Esophagus squamous epithelium (tissue), 5 donors: ENCODE results near the gene DDX28. TPM values are rescaled to one million over a fixed set of nuclear protein-coding genes. Genes with fewer than 3 reads are reported as not detected.

Source experiments
- DNase-seq: peaks from one replicate; lab custom pipeline; 2025; lab: John Stamatoyannopoulos, UW
- H3K27ac ChIP-seq, 4 donors: fragments of 200-600 bp; sonication (generic); one replicate each; pipeline ENCODE4 v1.5.1; 2016 to 2019; ENCODE audit warnings: mild to moderate bottlenecking in 1 of 4
- H3K27me3 ChIP-seq, 4 donors: fragments of 200-600 bp; sonication (generic); 1 replicate in 3 of 4; 2 replicates in 1 of 4; pipeline versions ENCODE4 v1.5.1 to v1.6.0; 2017 to 2021; ENCODE audit warnings: antibody characterized with exemption in 1 of 4
- H3K36me3 ChIP-seq, 3 donors: fragments of 200-600 bp; sonication (generic); one replicate each; pipeline ENCODE4 v1.5.1; 2016 to 2019
- H3K4me1 ChIP-seq, 3 donors: fragments of 200-600 bp; sonication (generic); one replicate each; pipeline ENCODE4 v1.5.1; 2017 to 2019
- H3K4me3 ChIP-seq, 4 donors: fragments of 200-600 bp; sonication (generic); 1 replicate in 3 of 4; 2 replicates in 1 of 4; pipeline ENCODE4 v1.5.1; 2016 to 2019; ENCODE audit warnings: mild to moderate bottlenecking in 2 of 4, moderate library complexity in 1 of 4
- H3K9me3 ChIP-seq, 3 donors: fragments of 200-600 bp; sonication (generic); one replicate each; pipeline ENCODE4 v1.5.1; 2016 to 2019
- CTCF ChIP-seq, 6 experiments: fragments of 450-650 bp in 4 of 6; fragments of 200-600 bp in 2 of 6; sonication (generic) in 2 of 6; IDR thresholded peaks; one replicate each; pipeline ENCODE4 v1.5.1; 2016 to 2019; ENCODE audit warnings: antibody characterized with exemption in 6 of 6, mild to moderate bottlenecking in 4 of 6, moderate library complexity in 4 of 6
- POLR2A ChIP-seq, 4 donors: fragments of 450-650 bp; IDR thresholded peaks; one replicate each; pipeline ENCODE4 v1.6.1; 2017; ENCODE audit warnings: antibody characterized with exemption in 4 of 4, mild to moderate bottlenecking in 4 of 4, moderate library complexity in 3 of 4
- WGBS, 2 donors: methylation state at CpG; one replicate each; pipeline ENCODE4 v1.1.5; 2018; 5-methylcytosine and 5-hydroxymethylcytosine counted together
- intact Hi-C: fragments of 100-400 bp; cut with DNase I; formaldehyde crosslinking; loops from one replicate; pipeline ENCODE4 v1.15.0; 2022
- total RNA-seq, 4 donors: library from RNA; depleted of rRNA; stranded (reverse); fragments of >200 nt; gene quantifications; one replicate each; pipeline ENCODE4 v1.1.0, GENCODE V29; 2016
- donor health status: DM: yes; HTN: yes; CAD: no.

DDX28 gene
- total RNA-seq, 4 donors from 2014 or later = 9.7 to 12.8 (median 11.6) TPM

DNA sequence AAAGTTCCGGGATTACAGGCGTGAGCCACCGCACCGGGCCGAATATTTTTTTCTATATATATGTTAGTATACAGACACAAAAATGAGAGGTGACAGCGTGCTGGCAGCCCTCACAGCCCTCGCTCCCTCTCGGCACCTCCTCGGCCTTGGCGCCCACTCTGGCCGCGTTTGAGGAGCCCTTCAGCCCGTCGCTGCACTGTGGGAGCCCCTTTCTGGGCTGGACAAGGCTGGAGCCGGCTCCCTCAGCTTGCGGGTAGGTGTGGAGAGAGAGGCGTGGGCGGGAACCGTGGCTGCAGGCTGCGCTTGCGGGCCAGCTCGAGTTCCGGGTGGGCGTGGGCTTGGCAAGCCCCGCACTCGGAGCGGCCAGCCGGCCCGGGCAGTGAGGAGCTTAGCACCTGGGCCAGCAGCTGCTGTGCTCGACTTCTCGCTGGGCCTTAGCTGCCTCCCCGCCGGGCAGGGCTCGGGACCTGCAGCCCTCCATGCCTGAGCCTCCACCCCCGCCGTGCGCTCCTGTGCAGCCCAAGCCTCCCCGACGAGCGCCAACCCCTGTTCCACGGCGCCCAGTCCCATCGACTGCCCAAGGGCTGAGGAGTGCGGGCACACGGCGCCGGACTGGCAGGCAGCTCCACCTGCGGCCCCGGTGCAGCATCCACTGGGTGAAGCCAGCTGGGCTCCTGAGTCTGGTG is 40.9 kb downstream of the DDX28 start:
- no peak overlapping the region for H3K4me3 ChIP-seq
- WGBS, 2 donors = 98% methylated on average over 12 to 13 of the region's 49 CpGs

DNA sequence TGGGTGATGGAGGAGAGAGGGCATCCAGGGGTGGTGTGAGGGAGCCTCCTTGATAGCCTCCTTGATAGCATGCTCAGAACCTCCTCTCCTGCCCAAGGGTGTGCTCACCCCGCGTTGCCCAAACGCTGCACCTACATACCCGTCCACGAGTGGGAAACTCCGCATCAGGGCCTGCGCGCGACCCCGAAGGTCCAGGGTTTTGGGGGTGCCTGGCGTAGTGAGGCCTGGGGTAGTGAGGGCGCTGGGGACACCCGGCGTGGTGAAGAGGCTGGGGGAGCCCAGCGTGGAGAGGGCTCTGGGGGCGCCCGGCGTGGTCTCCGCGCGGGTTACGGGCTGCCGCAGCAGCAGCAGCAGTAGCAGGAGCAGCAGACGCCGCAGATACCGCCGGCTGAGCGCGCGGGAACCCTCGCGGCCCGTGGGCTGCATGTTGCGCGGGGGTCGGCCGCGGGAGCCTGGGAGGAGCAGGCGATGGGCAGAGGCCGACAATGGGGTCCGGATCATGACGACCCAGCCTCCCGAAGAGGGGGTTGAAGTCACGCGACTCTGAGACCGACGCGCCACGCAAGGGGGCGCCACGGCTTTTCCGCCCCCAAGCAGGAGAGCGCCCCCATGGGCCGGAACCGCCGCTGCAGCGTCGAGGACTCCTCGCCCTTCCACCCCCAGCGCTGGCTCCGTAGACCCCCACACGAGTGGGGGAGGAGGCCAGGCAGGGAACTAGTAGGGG is 42.9 kb downstream of the DDX28 start, which contains the start of gene DPEP3:
DPEP3 (minus strand) TSS at position 545 of the 724 bp plus-strand sequence; CDS start at position 426, 119 bp downstream.
- no peak within 1 kb of the TSS for H3K4me3 ChIP-seq
- H3K9me3 ChIP-seq = no peaks in the 10 kb centered on the region
- H3K27me3 ChIP-seq = peaks cover 0 to 23% (median 0%) of the 10 kb centered on the region in 4 donors
- no peaks in the 10 kb centered on the region for H3K36me3 ChIP-seq
- 56 to 68% methylated on average over 8 to 23 of the region's 62 CpGs for WGBS, 2 donors
- intact Hi-C loops = no loop called here
- TF ChIP-seq CTCF (IDR thresholded peaks at IDR 0.05) = no peak
- TF ChIP-seq POLR2A (IDR thresholded peaks at IDR 0.05) = no peak
- no peak for DNase-seq
- H3K27ac ChIP-seq = no peak within 1 kb of the TSS
- H3K4me1 ChIP-seq = peaks cover 0 to 20% (median 11%) of the 10 kb centered on the region in 3 donors

More for the DNA sequence above, 40.9 kb downstream of the DDX28 start:
- TF ChIP-seq POLR2A (IDR thresholded peaks at IDR 0.05) = no peak
- TF ChIP-seq CTCF (IDR thresholded peaks at IDR 0.05) = no peak
- peaks cover 0 to 26% (median 11%) of the 10 kb centered on the region in 3 donors for H3K4me1 ChIP-seq
- intact Hi-C loops = no loop called here
- peaks cover 0 to 23% (median 0%) of the 10 kb centered on the region in 4 donors for H3K27me3 ChIP-seq
- H3K36me3 ChIP-seq = no peaks in the 10 kb centered on the region
- H3K27ac ChIP-seq = no peak overlapping the region
- no peak for DNase-seq
- no peaks in the 10 kb centered on the region for H3K9me3 ChIP-seq

DNA sequence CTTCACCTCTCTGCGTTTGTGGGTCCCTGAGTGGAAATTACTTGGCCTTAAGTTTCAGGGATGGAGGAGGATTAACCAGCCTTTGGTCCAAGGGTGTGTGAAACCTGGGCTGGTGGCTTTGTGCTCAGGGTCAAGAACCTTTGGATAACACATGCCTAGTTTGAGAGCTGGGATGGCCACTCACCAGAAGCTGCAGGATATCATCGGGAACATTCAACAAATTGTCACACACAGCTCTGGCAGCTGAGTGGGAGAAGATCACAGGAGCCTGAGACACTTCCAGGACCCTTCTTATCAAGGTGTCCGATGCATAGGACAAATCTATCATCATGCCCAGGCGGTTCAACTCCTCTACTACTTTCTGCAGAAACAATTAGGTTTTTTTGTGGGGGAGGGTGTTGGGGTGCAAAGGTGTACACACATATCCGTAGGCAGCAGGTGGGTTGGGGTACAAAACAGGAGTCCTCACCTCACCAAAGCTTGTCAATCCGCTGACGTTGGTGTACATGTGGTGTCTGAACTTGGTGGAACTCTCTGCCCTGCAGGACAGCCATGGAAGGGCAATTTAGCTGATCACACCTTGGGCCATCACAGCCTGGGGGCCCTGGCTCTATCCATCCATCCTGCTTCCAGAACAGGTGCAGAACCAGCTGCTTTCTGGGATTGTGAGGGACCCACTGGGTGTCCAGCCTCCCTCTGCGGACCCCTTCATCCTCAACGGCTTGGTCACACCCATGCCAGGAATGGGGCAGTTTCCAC is 45.4 kb downstream of the DDX28 start:
- 79 to 80% methylated on average over 5 to 6 of the region's 9 CpGs for WGBS, 2 donors
- Histone ChIP-seq H3K27ac (no peak overlapping the region), H3K4me1 (no peaks in the 10 kb centered on the region), H3K4me3 (no peak overlapping the region), H3K36me3 (no peaks in the 10 kb centered on the region), H3K27me3 (peaks cover 0 to 23% (median 0%) of the 10 kb centered on the region in 4 donors), H3K9me3 (no peaks in the 10 kb centered on the region)
- DNase-seq = no peak
- TF ChIP-seq CTCF (IDR thresholded peaks at IDR 0.05) (no peak), POLR2A (IDR thresholded peaks at IDR 0.05) (no peak)
- intact Hi-C loops = no loop called here

DNA sequence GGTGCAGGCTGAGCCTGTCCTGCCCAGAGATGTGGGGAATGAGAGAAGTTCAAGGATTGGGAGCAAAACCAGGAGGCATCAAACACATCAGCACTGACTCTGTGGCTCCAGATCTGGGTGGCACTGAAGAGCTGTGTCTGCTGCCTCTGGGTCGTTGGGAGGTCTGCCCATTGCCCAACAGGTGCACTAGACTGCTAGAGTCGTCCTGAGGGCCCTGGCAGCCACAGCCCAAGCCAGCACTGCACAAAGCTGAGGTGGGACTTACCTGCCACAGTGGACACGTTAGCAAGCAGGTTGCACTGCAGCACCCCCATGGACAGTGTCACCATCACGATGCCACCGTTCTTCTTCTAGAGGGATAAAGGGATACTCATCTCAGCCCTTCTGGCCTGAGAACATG is 46.0 kb downstream of the DDX28 start:
- no peak for TF ChIP-seq CTCF (IDR thresholded peaks at IDR 0.05)
- no peak for TF ChIP-seq POLR2A (IDR thresholded peaks at IDR 0.05)
- DNase-seq = no peak
- Histone ChIP-seq H3K36me3 (no peaks in the 10 kb centered on the region), H3K4me1 (no peaks in the 10 kb centered on the region), H3K27me3 (peaks cover 0 to 23% (median 0%) of the 10 kb centered on the region in 4 donors), H3K9me3 (no peaks in the 10 kb centered on the region), H3K4me3 (no peak overlapping the region), H3K27ac (no peak overlapping the region)
- intact Hi-C loops = no loop called here
- WGBS, 2 donors = 0 to 50% methylated on average over 1 to 2 of the region's 5 CpGs
